DOHH2 (cell line): Measurements from ENCODE around the gene PRELID2.

Experiments used
- CTCF ChIP-seq: fragments of 200-600 bp; sonication (generic); IDR thresholded peaks from one replicate; pipeline ENCODE4 v1.5.1; 2014; ENCODE audit warnings: antibody characterized with exemption, mild to moderate bottlenecking, low read depth, low read length; ENCODE audit not compliant: poor library complexity, severe bottlenecking
- EZH2phosphoT487 ChIP-seq: fragments of 200-600 bp; sonication (generic); IDR thresholded peaks from 2 replicates; pipeline ENCODE4 v1.6.1; 2017; ENCODE audit warnings: borderline replicate concordance, mild to moderate bottlenecking, antibody characterized with exemption, low read length, moderate library complexity, mixed read lengths

GRCh38 chr5:145737578-145737977 is 97.6 kb downstream of the PRELID2 start:
- TF ChIP-seq CTCF (no peak), EZH2phosphoT487 (no peak)
